ENCODE measurements around the gene CHCT1.

CHCT1 gene

DNA sequence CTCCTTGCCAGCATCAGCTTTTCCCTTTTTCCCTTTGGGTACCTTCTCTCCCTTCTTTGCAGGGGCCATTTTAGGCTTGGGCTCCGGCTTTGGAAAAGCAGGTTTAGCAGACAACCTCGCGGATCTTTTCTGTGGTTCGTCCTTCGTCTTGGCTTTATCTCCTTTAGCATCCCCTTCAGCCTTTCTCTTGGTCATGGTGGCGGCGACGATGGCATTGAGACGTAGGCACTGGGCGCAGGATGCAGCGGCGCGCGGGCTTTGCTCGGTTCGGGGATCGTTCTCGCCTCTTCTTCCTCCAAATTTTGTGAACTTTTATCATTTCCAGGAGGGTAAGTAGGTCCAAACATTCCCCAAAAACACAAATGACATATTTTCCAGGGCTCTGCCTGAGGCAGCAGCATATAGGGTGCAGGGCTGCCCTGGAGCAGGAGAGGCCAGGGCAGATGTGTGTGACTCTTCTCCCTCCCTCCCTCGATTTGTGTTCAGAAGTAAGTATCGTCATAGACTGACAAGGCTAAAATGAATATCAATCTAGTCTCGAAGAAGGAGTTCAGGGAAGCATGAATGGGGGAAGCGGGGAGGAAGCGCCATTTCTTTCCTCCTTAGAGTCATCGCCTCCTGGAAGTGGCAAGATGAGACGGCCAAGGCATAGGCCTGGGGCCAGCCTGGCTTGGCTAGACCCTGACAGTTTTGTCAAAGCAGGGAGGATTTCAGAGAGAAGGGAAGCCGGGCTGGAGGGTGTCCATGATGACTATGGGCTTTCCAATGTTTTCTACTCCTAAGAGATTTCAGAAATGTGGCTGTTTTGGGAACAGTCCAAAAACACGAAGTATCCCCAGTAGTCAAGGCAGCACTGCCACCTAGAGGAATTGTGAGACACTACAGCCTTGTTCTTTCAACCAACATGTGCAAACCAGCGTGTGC is 13.2 kb downstream of the CHCT1 start:
- peak; percentile 41 for DNase-seq (ENCODE audit: insufficient read length)
- TF ChIP-seq POLR2AphosphoS5 (IDR thresholded peaks at IDR 0.05; ENCODE audit: low read depth, low read length): no peak
- no peak for TF ChIP-seq TAF1 (IDR thresholded peaks at IDR 0.05; ENCODE audit: borderline replicate concordance, low read depth, low read length)

GRCh38 chr17:60436676-60437075 is 14.4 kb downstream of the CHCT1 start:
- TF ChIP-seq POLR2AphosphoS5 (IDR thresholded peaks at IDR 0.05; ENCODE audit: low read depth, low read length) (no peak), TAF1 (IDR thresholded peaks at IDR 0.05; ENCODE audit: borderline replicate concordance, low read depth, low read length) (no peak), POLR2A (IDR thresholded peaks at IDR 0.05; ENCODE audit: low read depth, low read length) (no peak)
- no peak for FAIRE-seq
- DNase-seq (ENCODE audit: insufficient read length): no peak

More for the DNA sequence above, 13.2 kb downstream of the CHCT1 start:
- FAIRE-seq: peak; percentile 80

- TF ChIP-seq TAF1 (IDR thresholded peaks at IDR 0.05; ENCODE audit: borderline replicate concordance, low read depth, low read length) (no peak), POLR2A (IDR thresholded peaks at IDR 0.05; ENCODE audit: low read depth, low read length) (no peak), POLR2AphosphoS5 (IDR thresholded peaks at IDR 0.05; ENCODE audit: low read depth, low read length) (no peak)
- DNase-seq (ENCODE audit: insufficient read length) (no peak), FAIRE-seq (no peak)
Measured at GRCh38 chr17:60439501-60439900, 17.2 kb downstream of the CHCT1 start.

- no peak for FAIRE-seq
- TF ChIP-seq POLR2AphosphoS5 (IDR thresholded peaks at IDR 0.05; ENCODE audit: low read depth, low read length): no peak
- TF ChIP-seq TAF1 (IDR thresholded peaks at IDR 0.05; ENCODE audit: borderline replicate concordance, low read depth, low read length): no peak
- TF ChIP-seq POLR2A (IDR thresholded peaks at IDR 0.05; ENCODE audit: low read depth, low read length): no peak
- DNase-seq (ENCODE audit: insufficient read length): no peak
Measured at GRCh38 chr17:60442271-60443173, 20.2 kb downstream of the CHCT1 start.

DNA sequence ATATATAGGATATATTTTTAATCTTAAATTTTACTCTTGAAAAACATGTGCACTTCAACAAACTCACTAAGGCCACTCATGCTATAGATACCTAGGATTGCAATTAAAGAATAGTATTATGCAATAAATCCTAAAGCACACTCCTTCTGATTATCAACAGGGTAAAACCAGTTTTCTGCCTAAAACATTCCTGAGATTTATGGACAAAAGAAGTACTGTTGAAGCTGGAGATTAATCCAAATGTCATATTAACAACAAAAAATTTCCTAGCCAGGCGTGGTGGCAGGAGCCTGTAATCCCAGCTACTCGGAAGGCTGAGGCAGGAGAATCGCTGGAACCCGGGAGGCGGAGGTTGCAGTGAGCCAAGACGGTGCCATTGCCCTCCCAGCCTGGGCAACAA is 21.4 kb downstream of the CHCT1 start:
- TF ChIP-seq POLR2A (IDR thresholded peaks at IDR 0.05; ENCODE audit: low read depth, low read length) (no peak), POLR2AphosphoS5 (IDR thresholded peaks at IDR 0.05; ENCODE audit: low read depth, low read length) (no peak), TAF1 (IDR thresholded peaks at IDR 0.05; ENCODE audit: borderline replicate concordance, low read depth, low read length) (no peak)
- no peak for DNase-seq (ENCODE audit: insufficient read length)
- FAIRE-seq: no peak

- TF ChIP-seq POLR2AphosphoS5 (IDR thresholded peaks at IDR 0.05; ENCODE audit: low read depth, low read length) (no peak), POLR2A (IDR thresholded peaks at IDR 0.05; ENCODE audit: low read depth, low read length) (no peak), TAF1 (IDR thresholded peaks at IDR 0.05; ENCODE audit: borderline replicate concordance, low read depth, low read length) (no peak)
- no peak for DNase-seq (ENCODE audit: insufficient read length)
- FAIRE-seq: no peak
Measured at GRCh38 chr17:60445144-60445543, 22.9 kb downstream of the CHCT1 start.

- DNase-seq (ENCODE audit: insufficient read length) (no peak), FAIRE-seq (no peak)
- TF ChIP-seq TAF1 (IDR thresholded peaks at IDR 0.05; ENCODE audit: borderline replicate concordance, low read depth, low read length): no peak
- TF ChIP-seq POLR2A (IDR thresholded peaks at IDR 0.05; ENCODE audit: low read depth, low read length): no peak
- TF ChIP-seq POLR2AphosphoS5 (IDR thresholded peaks at IDR 0.05; ENCODE audit: low read depth, low read length): no peak
Measured at GRCh38 chr17:60447375-60447774, 25.1 kb downstream of the CHCT1 start.

DNA sequence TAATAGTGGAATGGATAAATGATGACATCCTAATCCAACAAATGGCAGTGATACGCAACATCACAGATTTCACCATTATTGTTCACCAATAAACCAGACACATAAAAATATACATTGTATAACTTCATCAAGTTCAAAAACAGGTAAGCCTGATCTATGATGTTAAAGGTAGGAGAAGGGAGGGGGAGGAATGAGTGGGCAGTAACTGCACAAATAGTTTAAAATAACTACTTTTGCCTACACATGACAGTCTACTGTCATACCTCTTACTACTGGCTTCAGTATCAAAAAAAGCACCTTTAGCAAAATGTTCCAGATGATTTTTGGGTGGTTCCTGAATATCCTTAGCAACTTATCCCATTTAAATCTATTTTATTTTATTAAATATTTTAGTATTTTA is 28.8 kb downstream of the CHCT1 start:
- no peak for FAIRE-seq
- TF ChIP-seq POLR2A (IDR thresholded peaks at IDR 0.05; ENCODE audit: low read depth, low read length) (no peak), POLR2AphosphoS5 (IDR thresholded peaks at IDR 0.05; ENCODE audit: low read depth, low read length) (no peak), TAF1 (IDR thresholded peaks at IDR 0.05; ENCODE audit: borderline replicate concordance, low read depth, low read length) (no peak)
- no peak for DNase-seq (ENCODE audit: insufficient read length)

DNA sequence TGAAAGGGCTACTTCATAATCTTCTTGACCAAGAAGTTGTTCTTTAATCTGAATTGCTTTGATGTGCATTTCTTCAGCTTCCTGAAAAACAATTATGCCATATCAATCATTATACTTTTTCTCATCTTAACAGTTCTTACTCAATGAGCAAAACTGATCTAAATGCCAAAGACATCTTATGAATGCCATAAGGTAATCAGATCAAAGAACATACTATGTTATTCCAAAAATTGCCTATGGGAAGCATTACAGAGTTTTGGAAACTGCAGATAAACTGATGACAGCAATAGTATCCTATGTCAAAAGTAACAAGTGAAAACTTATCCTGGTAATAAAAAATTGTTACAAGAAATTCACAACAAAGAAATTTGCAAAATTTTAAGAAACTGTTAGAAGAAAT is 29.7 kb downstream of the CHCT1 start:
- DNase-seq (ENCODE audit: insufficient read length) (no peak), FAIRE-seq (no peak)
- TF ChIP-seq POLR2AphosphoS5 (IDR thresholded peaks at IDR 0.05; ENCODE audit: low read depth, low read length) (no peak), TAF1 (IDR thresholded peaks at IDR 0.05; ENCODE audit: borderline replicate concordance, low read depth, low read length) (no peak), POLR2A (IDR thresholded peaks at IDR 0.05; ENCODE audit: low read depth, low read length) (no peak)

GRCh38 chr17:60455378-60455777 is 33.1 kb downstream of the CHCT1 start:
- TF ChIP-seq TAF1 (IDR thresholded peaks at IDR 0.05; ENCODE audit: borderline replicate concordance, low read depth, low read length) (no peak), POLR2AphosphoS5 (IDR thresholded peaks at IDR 0.05; ENCODE audit: low read depth, low read length) (no peak), POLR2A (IDR thresholded peaks at IDR 0.05; ENCODE audit: low read depth, low read length) (no peak)
- no peak for DNase-seq (ENCODE audit: insufficient read length)
- no peak for FAIRE-seq

GRCh38 chr17:60457148-60457547 is 34.9 kb downstream of the CHCT1 start:
- DNase-seq (ENCODE audit: insufficient read length) (no peak), FAIRE-seq (no peak)
- TF ChIP-seq POLR2A (IDR thresholded peaks at IDR 0.05; ENCODE audit: low read depth, low read length) (no peak), TAF1 (IDR thresholded peaks at IDR 0.05; ENCODE audit: borderline replicate concordance, low read depth, low read length) (no peak), POLR2AphosphoS5 (IDR thresholded peaks at IDR 0.05; ENCODE audit: low read depth, low read length) (no peak)
